Measurements from ENCODE around the gene EARS2.
"Not testable (repeated sequence)": the region's sequence is repeated elsewhere in the genome, so short reads cannot be mapped to it uniquely, and the experiment has no call there.

GRCh38 chr16:23510915-23511270 is 46.3 kb downstream of the EARS2 start:
- TF ChIP-seq CTCF (IDR thresholded peaks at IDR 0.05; ENCODE audit: insufficient read depth, low read length, poor library complexity, severe bottlenecking); EZH2phosphoT487 (conservative IDR thresholded peaks at IDR 0.05; ENCODE audit: low read length): not testable (repeated sequence)
